ENCODE measurements around the gene CACNG3. TPM values are rescaled to one million over a fixed set of nuclear protein-coding genes. Genes with fewer than 3 reads are reported as not detected.

Gene CACNG3
- total and polyA plus RNA-seq, 2 of the 4 experiments (the other 2 are of a cell fraction), result not detected

- no peaks in the 10 kb centered on the region for H4K20me1 ChIP-seq (ENCODE audit: insufficient read depth, low read length)
- intact Hi-C loops (cut with micrococcal nuclease) (no loop called here), in situ Hi-C loops (cut with MboI; ENCODE audit: low sequenced_read_pairs) (no loop called here), dilution Hi-C loops (cut with HindIII; ENCODE audit: low sequenced_read_pairs, unreplicated experiment) (no loop called here)
- no peak overlapping the region for H3K27ac ChIP-seq (ENCODE audit: insufficient read depth, low read length)
- no peaks in the 10 kb centered on the region for H3K4me1 ChIP-seq (ENCODE audit: control insufficient read depth, insufficient read depth, low read length)
- no peak overlapping the region for H3K23ac ChIP-seq (ENCODE audit: low read depth, low read length)
- H2BK15ac ChIP-seq (ENCODE audit: low read depth, low read length), result no peak overlapping the region
- no peaks in the 10 kb centered on the region for H3K27me3 ChIP-seq (ENCODE audit: control insufficient read depth, insufficient read depth, low read length)
- no peak overlapping the region for H2BK5ac ChIP-seq (ENCODE audit: low read depth, low read length, poor library complexity, severe bottlenecking)
- CTCF ChIA-PET, result no interaction called here
- no peak overlapping the region for H4K91ac ChIP-seq (ENCODE audit: insufficient read depth, low read depth, low read length)
- TF ChIP-seq NFE2L2 (IDR thresholded peaks at IDR 0.05; ENCODE audit: low read depth, low read length) (no peak), CTCF (conservative IDR thresholded peaks at IDR 0.05; ENCODE audit: low read depth, low read length) (no peak), MAFK (IDR thresholded peaks at IDR 0.05; ENCODE audit: low read depth, low read length) (no peak), CEBPB (IDR thresholded peaks at IDR 0.05; ENCODE audit: low read depth, low read length) (no peak), RFX5 (IDR thresholded peaks at IDR 0.05; ENCODE audit: low read depth, low read length) (no peak), ELK1 (IDR thresholded peaks at IDR 0.05; ENCODE audit: borderline replicate concordance, low read depth, low read length) (no peak), USF2 (IDR thresholded peaks at IDR 0.05; ENCODE audit: low read depth, low read length) (no peak), MXI1 (IDR thresholded peaks at IDR 0.05; ENCODE audit: borderline replicate concordance, low read depth, low read length) (no peak), POLR2A (IDR thresholded peaks at IDR 0.05; ENCODE audit: low read depth, low read length) (no peak), BHLHE40 (IDR thresholded peaks at IDR 0.05; ENCODE audit: low read depth, low read length) (no peak), MAZ (IDR thresholded peaks at IDR 0.05; ENCODE audit: borderline replicate concordance, low read depth, low read length) (no peak), FOS (IDR thresholded peaks at IDR 0.05; ENCODE audit: low read depth, low read length) (no peak), SMC3 (IDR thresholded peaks at IDR 0.05; ENCODE audit: low read depth, low read length) (no peak), CHD1 (IDR thresholded peaks at IDR 0.05; ENCODE audit: low read depth, low read length) (no peak)
- no peak overlapping the region for H2AFZ ChIP-seq (replicated peaks; ENCODE audit: low read length, poor library complexity)
- no peaks in the 10 kb centered on the region for H3K9me3 ChIP-seq (ENCODE audit: control insufficient read depth, insufficient read depth, low read length)
- no peak overlapping the region for H2AK9ac ChIP-seq (replicated peaks; ENCODE audit: low read depth, low read length, poor library complexity)
- H3K56ac ChIP-seq (ENCODE audit: extremely low read depth, insufficient read depth, low read length), result no peak overlapping the region
- no peaks in the 10 kb centered on the region for H3K9me1 ChIP-seq (ENCODE audit: insufficient read depth, low read length)
- 52% methylated on average over 3 of the region's 5 CpGs; no CpG with 5 or more reads in 1 of the 2 experiments for WGBS, 2 experiments (ENCODE audit: extremely low coverage in 2 of 2, insufficient read length in 1 of 2)
- no peak overlapping the region for H2BK20ac ChIP-seq (ENCODE audit: low read depth, low read length)
- no peaks in the 10 kb centered on the region for H3K36me3 ChIP-seq (ENCODE audit: control insufficient read depth, insufficient read depth, low read length)
- no peak overlapping the region for H3K4me3 ChIP-seq (ENCODE audit: insufficient read depth, low read depth, low read length)
- ATAC-seq (ENCODE audit: low read depth) (no peak), DNase-seq (no peak)
- no peak overlapping the region for H3K4ac ChIP-seq (ENCODE audit: low read depth, low read length)
- H2AK5ac ChIP-seq (ENCODE audit: low read depth, low read length), result no peak overlapping the region
- H3K9ac ChIP-seq (ENCODE audit: low read depth, low read length), result no peak overlapping the region
- POLR2A ChIA-PET (ENCODE audit: unreplicated experiment), result no interaction called here
- H3K18ac ChIP-seq (ENCODE audit: low read depth, low read length), result no peak overlapping the region
- H3K14ac ChIP-seq (replicated peaks; ENCODE audit: low read depth, low read length), result no peak overlapping the region
- H4K5ac ChIP-seq (ENCODE audit: low read depth, low read length), result no peak overlapping the region
- H4K8ac ChIP-seq (ENCODE audit: low read depth in 2 of 2, low read length in 2 of 2), result no peak overlapping the region
- H3K79me1 ChIP-seq (ENCODE audit: low read depth in 1 of 2, low read length in 2 of 2), result no peaks in the 10 kb centered on the region
- H2BK120ac ChIP-seq (ENCODE audit: low read depth, low read length), result no peak overlapping the region
- H3K4me2 ChIP-seq (ENCODE audit: low read depth, low read length), result no peak overlapping the region
- BruUV-seq (replicated peaks), result no TSS peak
These were observed 63.1 kb downstream of the CACNG3 start for GRCh38 chr16:24319126-24319814.
